ENCODE data around the gene GIMAP1.

GIMAP1 gene

DNA sequence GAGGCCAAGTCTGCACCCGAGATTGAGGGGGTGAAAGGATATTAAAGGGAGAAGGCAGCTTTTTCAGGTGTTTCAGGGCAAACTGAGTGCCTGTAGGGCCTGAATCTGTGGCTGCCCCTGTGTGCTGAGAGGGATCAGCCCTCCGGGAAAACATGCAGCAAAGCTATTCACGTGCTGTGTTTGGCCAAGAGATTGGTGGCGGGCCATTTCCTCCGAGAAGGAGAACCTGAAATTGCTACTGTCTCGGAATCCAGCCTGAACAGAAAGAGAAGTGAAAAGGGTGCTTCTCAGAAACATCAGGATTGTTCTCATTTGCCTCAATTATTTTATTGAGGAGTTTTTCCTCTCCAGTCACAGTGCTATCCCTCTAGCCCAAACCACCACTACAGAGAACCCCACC, 36.8 kb downstream of the GIMAP1 start:
- DNase-seq = no peak

GRCh38 chr7:150753826-150754603, 37.6 kb downstream of the GIMAP1 start:
- DNase-seq = no peak

GRCh38 chr7:150754951-150755350, 38.5 kb downstream of the GIMAP1 start:
- DNase-seq = no peak

- DNase-seq = no peak
These were observed 39.2 kb downstream of the GIMAP1 start for GRCh38 chr7:150755473-150756099.

- DNase-seq = no peak
These were observed 39.8 kb downstream of the GIMAP1 start for GRCh38 chr7:150756166-150756565.

DNA sequence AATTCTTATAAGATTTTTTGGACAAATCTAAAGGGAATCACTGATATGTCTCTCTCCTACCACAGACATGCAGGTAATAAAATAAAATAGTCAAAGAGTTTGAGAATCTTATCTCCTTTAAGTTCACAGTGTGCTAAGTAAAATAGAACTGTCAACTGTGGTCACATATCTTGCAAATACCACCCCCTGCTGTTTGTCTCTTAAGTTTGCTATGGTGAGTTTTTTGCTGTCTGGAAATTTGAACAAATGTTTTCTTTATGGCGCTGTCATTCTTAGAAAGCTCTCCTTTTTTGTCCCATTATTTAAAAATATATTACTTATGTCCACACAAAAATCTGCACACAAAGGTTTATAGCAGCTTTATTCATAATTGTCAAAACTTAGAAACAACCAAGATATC, 40.4 kb downstream of the GIMAP1 start:
- no peak for DNase-seq

- no peak for DNase-seq
These were observed 43.1 kb downstream of the GIMAP1 start for GRCh38 chr7:150759479-150759878.

DNA sequence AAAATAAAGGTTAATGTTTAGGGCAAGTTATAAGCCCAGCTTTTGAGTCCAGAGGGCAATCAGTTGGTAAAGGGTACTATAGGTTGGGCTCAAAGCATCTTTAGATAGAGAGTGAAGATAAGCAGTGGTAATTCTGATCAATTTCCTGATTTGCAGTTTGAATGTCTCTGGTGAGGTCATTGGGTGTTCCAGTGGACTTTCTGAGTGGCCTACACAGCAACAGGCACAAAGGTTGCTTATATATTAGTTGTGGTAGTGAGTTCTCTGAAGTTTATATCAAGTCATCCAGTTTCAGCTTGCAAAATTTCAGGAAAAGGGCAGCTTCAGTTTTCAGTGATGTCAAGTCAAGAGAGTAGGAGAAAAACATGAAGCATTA, 49.9 kb downstream of the GIMAP1 start:
- DNase-seq = no peak

DNA sequence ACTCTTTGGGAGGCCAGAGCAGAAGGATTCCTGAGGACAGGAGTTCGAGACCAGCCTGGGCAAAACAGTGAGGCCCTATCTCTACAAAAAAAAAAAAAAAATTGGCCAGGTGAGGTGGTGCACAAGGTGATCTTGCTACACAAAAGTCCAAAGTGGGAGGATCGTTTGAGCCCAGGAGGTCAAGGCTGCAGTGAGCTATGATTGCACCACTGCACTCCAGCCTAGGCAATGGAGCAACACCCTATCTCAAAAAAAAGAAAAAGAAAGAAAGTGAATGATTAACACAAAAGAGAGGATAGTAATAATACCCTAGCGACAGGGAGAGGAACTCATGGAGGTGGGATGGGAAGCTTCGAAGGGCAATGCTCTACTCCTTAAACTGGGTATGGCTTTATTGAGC, 53.4 kb downstream of the GIMAP1 start:
- DNase-seq = no peak
